Ovary (tissue), 3 donors: ENCODE measurements around the gene MCMBP.

Source experiments
- EP300 ChIP-seq: sonication (generic); formaldehyde crosslinking; IDR thresholded peaks from one replicate; pipeline ENCODE4 v1.6.1; 2017; ENCODE audit warnings: antibody characterized with exemption
- POLR2A ChIP-seq: fragments of 450-650 bp; IDR thresholded peaks from one replicate; pipeline ENCODE4 v1.6.1; 2017; ENCODE audit warnings: antibody characterized with exemption, mild to moderate bottlenecking, moderate library complexity
- TF ChIP-seq, protein P1 (sequence below), 3 donors: fragments of 450-650 bp in 2 of 3; fragments of 200-600 bp in 1 of 3; IDR thresholded peaks; one replicate each; pipeline versions ENCODE4 v1.5.1 to v1.8.0; 2016 to 2022; ENCODE audit warnings: antibody characterized with exemption in 3 of 3, mild to moderate bottlenecking in 1 of 3
- donor health status: DM: no; HTN: no; CAD: no.

DNA sequence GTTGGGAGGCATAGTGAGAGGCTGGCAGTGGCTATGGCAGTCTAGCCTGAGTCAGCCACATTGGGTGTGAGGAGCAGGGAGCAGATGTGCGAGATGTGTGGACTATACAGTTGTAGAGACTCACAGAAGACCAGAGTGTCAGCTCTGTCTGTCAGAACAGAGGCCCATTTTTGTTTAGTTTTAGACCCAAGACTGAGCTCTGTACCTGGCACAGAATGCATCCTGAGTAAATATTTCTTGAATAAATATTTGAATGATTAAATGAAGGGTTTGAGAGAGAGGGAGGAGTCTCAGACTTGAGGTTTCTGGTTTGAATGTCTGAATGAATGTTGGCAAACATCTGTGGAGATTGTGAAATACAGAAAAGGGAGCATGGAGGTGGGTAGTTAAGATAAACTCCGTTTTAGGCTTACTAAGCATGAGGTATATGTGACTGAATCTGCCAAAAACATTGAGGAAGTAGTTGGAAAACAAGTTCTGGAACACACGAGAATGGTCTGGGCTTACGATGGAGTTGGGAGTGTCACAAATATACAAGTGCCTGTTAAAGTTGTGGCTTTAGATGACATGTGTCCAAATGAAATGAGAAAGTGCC lies 23.5 kb upstream of the MCMBP start:
- TF ChIP-seq, protein P1, sequence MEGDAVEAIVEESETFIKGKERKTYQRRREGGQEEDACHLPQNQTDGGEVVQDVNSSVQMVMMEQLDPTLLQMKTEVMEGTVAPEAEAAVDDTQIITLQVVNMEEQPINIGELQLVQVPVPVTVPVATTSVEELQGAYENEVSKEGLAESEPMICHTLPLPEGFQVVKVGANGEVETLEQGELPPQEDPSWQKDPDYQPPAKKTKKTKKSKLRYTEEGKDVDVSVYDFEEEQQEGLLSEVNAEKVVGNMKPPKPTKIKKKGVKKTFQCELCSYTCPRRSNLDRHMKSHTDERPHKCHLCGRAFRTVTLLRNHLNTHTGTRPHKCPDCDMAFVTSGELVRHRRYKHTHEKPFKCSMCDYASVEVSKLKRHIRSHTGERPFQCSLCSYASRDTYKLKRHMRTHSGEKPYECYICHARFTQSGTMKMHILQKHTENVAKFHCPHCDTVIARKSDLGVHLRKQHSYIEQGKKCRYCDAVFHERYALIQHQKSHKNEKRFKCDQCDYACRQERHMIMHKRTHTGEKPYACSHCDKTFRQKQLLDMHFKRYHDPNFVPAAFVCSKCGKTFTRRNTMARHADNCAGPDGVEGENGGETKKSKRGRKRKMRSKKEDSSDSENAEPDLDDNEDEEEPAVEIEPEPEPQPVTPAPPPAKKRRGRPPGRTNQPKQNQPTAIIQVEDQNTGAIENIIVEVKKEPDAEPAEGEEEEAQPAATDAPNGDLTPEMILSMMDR (IDR thresholded peaks at IDR 0.05) = no peak
- TF ChIP-seq POLR2A = no peak
- no peak for TF ChIP-seq EP300
